ENCODE data around the gene GLP1R.

Gene GLP1R

GRCh38 chr6:39086294-39086693 lies 37.7 kb downstream of the GLP1R start:
- no peak for DNase-seq (ENCODE audit: low spot score)

GRCh38 chr6:39086711-39087110 lies 38.1 kb downstream of the GLP1R start:
- DNase-seq (ENCODE audit: low spot score): no peak

- no peak for DNase-seq (ENCODE audit: low spot score)
These were observed 38.6 kb downstream of the GLP1R start for GRCh38 chr6:39087197-39087596.

- DNase-seq (ENCODE audit: low spot score): no peak
These were observed 39.8 kb downstream of the GLP1R start for GRCh38 chr6:39088331-39088730.

GRCh38 chr6:39090036-39090435 lies 41.5 kb downstream of the GLP1R start:
- no peak for DNase-seq (ENCODE audit: low spot score)

GRCh38 chr6:39091220-39091619 lies 42.6 kb downstream of the GLP1R start:
- no peak for DNase-seq (ENCODE audit: low spot score)

GRCh38 chr6:39092124-39092523 lies 43.5 kb downstream of the GLP1R start:
- no peak for DNase-seq (ENCODE audit: low spot score)

GRCh38 chr6:39093149-39093708 lies 44.6 kb downstream of the GLP1R start:
- no peak for DNase-seq (ENCODE audit: low spot score)

GRCh38 chr6:39095578-39095977 lies 47.0 kb downstream of the GLP1R start:
- no peak for DNase-seq (ENCODE audit: low spot score)

- no peak for DNase-seq (ENCODE audit: low spot score)
These were observed 51.8 kb downstream of the GLP1R start for GRCh38 chr6:39100358-39100757.

GRCh38 chr6:39102071-39102820 lies 53.7 kb downstream of the GLP1R start:
- DNase-seq (ENCODE audit: low spot score): peak; percentile 56

- no peak for DNase-seq (ENCODE audit: low spot score)
These were observed 54.2 kb downstream of the GLP1R start for GRCh38 chr6:39102821-39103136.

- DNase-seq (ENCODE audit: low spot score): no peak
These were observed 55.9 kb downstream of the GLP1R start for GRCh38 chr6:39104528-39104927.

- DNase-seq (ENCODE audit: low spot score): no peak
These were observed 58.5 kb downstream of the GLP1R start for GRCh38 chr6:39107034-39107433.

- no peak for DNase-seq (ENCODE audit: low spot score)
These were observed 59.1 kb downstream of the GLP1R start for GRCh38 chr6:39107641-39108040.

GRCh38 chr6:39108041-39108839 lies 59.7 kb downstream of the GLP1R start:
- no peak for DNase-seq (ENCODE audit: low spot score)

GRCh38 chr6:39111280-39111679 lies 62.7 kb downstream of the GLP1R start:
- DNase-seq (ENCODE audit: low spot score): no peak

- DNase-seq (ENCODE audit: low spot score): no peak
These were observed 65.2 kb downstream of the GLP1R start for GRCh38 chr6:39113788-39114187.

GRCh38 chr6:39114388-39114703 lies 65.8 kb downstream of the GLP1R start:
- DNase-seq (ENCODE audit: low spot score): no peak

- DNase-seq (ENCODE audit: low spot score): peak; percentile 94
These were observed 66.4 kb downstream of the GLP1R start, which contains the start of gene SAYSD1 for GRCh38 chr6:39114704-39115599. TSS of gene SAYSD1 (minus strand) at chr6:39115186. CDS start at chr6:39115089, 97 bp downstream.

GRCh38 chr6:39118921-39119320 lies 70.3 kb downstream of the GLP1R start:
- no peak for DNase-seq (ENCODE audit: low spot score)

- DNase-seq (ENCODE audit: low spot score): no peak
These were observed 75.5 kb downstream of the GLP1R start for GRCh38 chr6:39124114-39124513.
